ENCODE data around the gene GLP2R. TPM values are rescaled to one million over a fixed set of nuclear protein-coding genes. Genes with fewer than 3 reads are reported as not detected.

GLP2R gene
- polyA plus RNA-seq, 1 donor from 2014 or later, result not detected

- Histone ChIP-seq H4K20me1 (ENCODE audit: insufficient read depth) (no peaks in the 10 kb centered on the region), H3K79me2 (replicated peaks; ENCODE audit: insufficient read depth, low read length) (no peaks in the 10 kb centered on the region), H3K9ac (ENCODE audit: low read length) (no peak overlapping the region), H3F3A (ENCODE audit: insufficient read depth, low read length, poor library complexity, severe bottlenecking) (no peaks in the 10 kb centered on the region), H3K36me3 (ENCODE audit: insufficient read depth, low read length) (no peaks in the 10 kb centered on the region), H2AFZ (ENCODE audit: low read depth, low read length) (no peak overlapping the region), H3K27me3 (ENCODE audit: insufficient read depth, low read depth, low read length) (no peaks in the 10 kb centered on the region), H3K4me2 (ENCODE audit: low read length) (no peak overlapping the region), H3K9me3 (ENCODE audit: low read length) (no peaks in the 10 kb centered on the region), H3K27ac (ENCODE audit: low read length) (no peak overlapping the region), H3K4me3 (ENCODE audit: low read length) (no peak overlapping the region), H3K9me2 (ENCODE audit: insufficient read depth, low read length) (no peaks in the 10 kb centered on the region)
- TF ChIP-seq EZH2 (IDR thresholded peaks at IDR 0.05; ENCODE audit: borderline replicate concordance, insufficient read depth, low read length, poor library complexity, severe bottlenecking), result no peak
- TF ChIP-seq SMC3 (conservative IDR thresholded peaks at IDR 0.05; ENCODE audit: poor library complexity), result no peak
- no peak for TF ChIP-seq REST (IDR thresholded peaks at IDR 0.05; ENCODE audit: borderline replicate concordance)
- TF ChIP-seq MXI1 (conservative IDR thresholded peaks at IDR 0.05; ENCODE audit: poor library complexity, severe bottlenecking), result no peak
- TF ChIP-seq POLR2AphosphoS5 (IDR thresholded peaks at IDR 0.05), result no peak
- TF ChIP-seq CTCF (IDR thresholded peaks at IDR 0.05; ENCODE audit: poor library complexity, severe bottlenecking), result no peak
- no peak for TF ChIP-seq TAF1 (IDR thresholded peaks at IDR 0.05; ENCODE audit: low read depth)
- TF ChIP-seq EP300 (conservative IDR thresholded peaks at IDR 0.05; ENCODE audit: poor library complexity, severe bottlenecking), result no peak
- no peak for TF ChIP-seq RAD21 (conservative IDR thresholded peaks at IDR 0.05)
These were observed 24.4 kb downstream of the GLP2R start for GRCh38 chr17:9850151-9850550.

- TF ChIP-seq SMC3 (conservative IDR thresholded peaks at IDR 0.05; ENCODE audit: poor library complexity) (no peak), TAF1 (IDR thresholded peaks at IDR 0.05; ENCODE audit: low read depth) (no peak), RAD21 (conservative IDR thresholded peaks at IDR 0.05) (no peak), REST (IDR thresholded peaks at IDR 0.05; ENCODE audit: borderline replicate concordance) (no peak), POLR2AphosphoS5 (IDR thresholded peaks at IDR 0.05) (no peak), EP300 (conservative IDR thresholded peaks at IDR 0.05; ENCODE audit: poor library complexity, severe bottlenecking) (no peak), CTCF (IDR thresholded peaks at IDR 0.05; ENCODE audit: poor library complexity, severe bottlenecking) (no peak), MXI1 (conservative IDR thresholded peaks at IDR 0.05; ENCODE audit: poor library complexity, severe bottlenecking) (no peak), EZH2 (IDR thresholded peaks at IDR 0.05; ENCODE audit: borderline replicate concordance, insufficient read depth, low read length, poor library complexity, severe bottlenecking) (no peak)
- Histone ChIP-seq H3K4me3 (ENCODE audit: low read length) (no peak overlapping the region), H3K4me2 (ENCODE audit: low read length) (no peak overlapping the region), H2AFZ (ENCODE audit: low read depth, low read length) (no peak overlapping the region), H3K27ac (ENCODE audit: low read length) (no peak overlapping the region), H3K36me3 (ENCODE audit: insufficient read depth, low read length) (no peaks in the 10 kb centered on the region), H3K79me2 (replicated peaks; ENCODE audit: insufficient read depth, low read length) (no peaks in the 10 kb centered on the region), H3K9me3 (ENCODE audit: low read length) (no peaks in the 10 kb centered on the region), H3K27me3 (ENCODE audit: insufficient read depth, low read depth, low read length) (no peaks in the 10 kb centered on the region), H3K9ac (ENCODE audit: low read length) (no peak overlapping the region), H4K20me1 (ENCODE audit: insufficient read depth) (no peaks in the 10 kb centered on the region), H3K9me2 (ENCODE audit: insufficient read depth, low read length) (no peaks in the 10 kb centered on the region), H3F3A (ENCODE audit: insufficient read depth, low read length, poor library complexity, severe bottlenecking) (no peaks in the 10 kb centered on the region)
These were observed 28.5 kb downstream of the GLP2R start for GRCh38 chr17:9854255-9854654.
